Measurements from ENCODE around the gene HTR7. TPM values are rescaled to one million over a fixed set of nuclear protein-coding genes. Genes with fewer than 3 reads are reported as not detected.
A peak's percentile ranks its signal among the peaks of the same experiment; 100 is the strongest.

HTR7 gene
- total and polyA plus RNA-seq, 2 of the 8 experiments (the other 6 are each of a cell fraction or from before 2014, with no cell fraction given) = 22.9 to 24.6 TPM

- Histone ChIP-seq H4K8ac (ENCODE audit: extremely low read depth, insufficient read depth, low read length) (no peak overlapping the region), H3K9me3 (ENCODE audit: insufficient read depth in 2 of 2, low read depth in 1 of 2, low read length in 1 of 2) (no peaks in the 10 kb centered on the region), H3K4ac (replicated peaks; ENCODE audit: insufficient read length, low read depth, low read length) (no peak overlapping the region), H3K23me2 (ENCODE audit: low read depth, low read length) (peaks cover 6% of the 10 kb centered on the region; the same call in 1 of the 2 replicates), H4K5ac (ENCODE audit: insufficient read length, low read depth, low read length) (no peak overlapping the region), H3K79me1 (ENCODE audit: low read depth, low read length) (no peaks in the 10 kb centered on the region), H3K56ac (replicated peaks; ENCODE audit: insufficient read length, low read depth, low read length) (no peak overlapping the region), H3K79me2 (ENCODE audit: control insufficient read depth in 1 of 2, insufficient read depth in 2 of 2, low read length in 2 of 2) (peaks cover 0 to 34% of the 10 kb centered on the region in 2 experiments; a peak in 3 of 4 replicates), H3K27ac (ENCODE audit: low read depth, low read length) (no peak overlapping the region), H3K4me1 (replicated peaks in 1 of 4; ENCODE audit: control insufficient read depth in 3 of 4, insufficient read depth in 4 of 4, low read length in 3 of 4) (peaks cover 0 to 9% (median 2%) of the 10 kb centered on the region in 4 experiments; a peak in 3 of 7 replicates), H3K4me3 (ENCODE audit: extremely low read depth in 1 of 4, insufficient read depth in 2 of 4, low read depth in 3 of 4, low read length in 4 of 4) (peak overlapping the region; percentile 46 to 93 (median 79); a peak in 7 of 8 replicates), H3K23ac (ENCODE audit: insufficient read length) (no peak overlapping the region), H3K18ac (ENCODE audit: extremely low read depth, low read length) (no peak overlapping the region), H3K14ac (ENCODE audit: insufficient read length) (no peak overlapping the region), H2BK5ac (ENCODE audit: low read depth, low read length) (no peak overlapping the region), H3K27me3 (replicated peaks in 1 of 4; ENCODE audit: control insufficient read depth in 3 of 4, extremely low read depth in 1 of 4, insufficient read depth in 3 of 4, low read length in 3 of 4) (peaks cover 1 to 14% (median 8%) of the 10 kb centered on the region in 4 experiments; a peak in 6 of 7 replicates), H3K9ac (replicated peaks in 1 of 4; ENCODE audit: extremely low read depth in 1 of 4, low read depth in 3 of 4, low read length in 3 of 4) (peak overlapping the region in 1 of 4 experiments; percentile 29; a peak in 1 of 7 replicates), H3K36me3 (ENCODE audit: control insufficient read depth in 2 of 4, insufficient read depth in 4 of 4, low read length in 3 of 4) (no peaks in the 10 kb centered on the region), H4K91ac (replicated peaks; ENCODE audit: insufficient read length, low read length) (no peak overlapping the region), H2BK15ac (ENCODE audit: low read length) (no peak overlapping the region), H2AK5ac (ENCODE audit: low read depth, low read length) (no peak overlapping the region), H4K20me1 (replicated peaks in 1 of 2; ENCODE audit: control insufficient read depth in 1 of 2, insufficient read depth in 2 of 2, low read length in 2 of 2) (peaks cover 0 to 6% of the 10 kb centered on the region in 2 experiments), H2BK20ac (ENCODE audit: low read length) (no peak overlapping the region), H2BK12ac (ENCODE audit: low read depth, low read length) (no peak overlapping the region), H3K4me2 (ENCODE audit: insufficient read depth in 1 of 2, low read depth in 2 of 2, low read length in 2 of 2) (peak overlapping the region; percentile 73 to 76), H2AFZ (ENCODE audit: low read length) (0 out of 2 replicates have a peak overlapping the region, but pooled peaks have one; percentile 40), H2BK120ac (replicated peaks; ENCODE audit: low read depth, low read length) (peak overlapping the region; percentile 58)
- 37% methylated on average over 10 of the region's 10 CpGs; no CpG with 5 or more reads in 1 of the 2 experiments for WGBS, 2 experiments (ENCODE audit: extremely low coverage in 1 of 2, insufficient coverage in 1 of 2, insufficient read length in 1 of 2, insufficient replicate concordance in 2 of 2, low coverage in 1 of 2, low lambda C conversion rate in 2 of 2, missing lambda C conversion rate in 1 of 2)
- POLR2A ChIA-PET (ENCODE audit: partially characterized antibody) = interaction anchor here (1.1 to 1.2 kb wide), 2 partner anchors 9 to 13 kb away, joined by 3 to 5 read pairs; partner anchors contain the start of gene RPP30
- DNase-seq (ENCODE audit: low read depth in 1 of 2, low spot score in 2 of 2) (no peak), FAIRE-seq (no peak)
- CTCF ChIA-PET (ENCODE audit: partially characterized antibody) = interaction anchor here (0.6 to 6.1 kb wide), 10 partner anchors 12 to 416 kb away, joined by 3 to 79 read pairs (median 4); no protein-coding TSS in a partner anchor
- no peak for TF ChIP-seq TAF7 (optimal IDR thresholded peaks at IDR 0.05; ENCODE audit: borderline replicate concordance, low read depth, low read length)
- no peak for TF ChIP-seq ATF2 (IDR thresholded peaks at IDR 0.05; ENCODE audit: low read length)
- TF ChIP-seq TAF1 (IDR thresholded peaks at IDR 0.05; ENCODE audit: low read depth, low read length) = no peak
- TF ChIP-seq GABPA (IDR thresholded peaks at IDR 0.05; ENCODE audit: borderline replicate concordance, insufficient read depth, low read length) = no peak
- TF ChIP-seq NRF1 (IDR thresholded peaks at IDR 0.05; ENCODE audit: low read depth, low read length) = no peak
- no peak for TF ChIP-seq SIN3A (conservative IDR thresholded peaks at IDR 0.05 in 1 of 2, IDR thresholded peaks at IDR 0.05 in 1 of 2; ENCODE audit: low read depth in 1 of 2, low read length in 2 of 2)
These were observed 676 bp upstream of the HTR7 start for GRCh38 chr10:90858461-90858968.
